Heart right ventricle (tissue), 16 donors: ENCODE results near the gene ZSWIM3. TPM values are rescaled to one million over a fixed set of nuclear protein-coding genes. Genes with fewer than 3 reads are reported as not detected.

Experiments
- ATAC-seq, 8 donors: fragments of 200-7000 bp; cut with Tn5 transposase; one replicate each; pipeline ENCODE4 v1.9.1; 2020; ENCODE audit warnings: mild to moderate bottlenecking in 8 of 8, moderate library complexity in 8 of 8, moderate number of reproducible peaks in 1 of 8
- DNase-seq, 2 donors: peaks; one replicate each; pipeline ENCODE4 v3.0.0-alpha.2; 2020
- H3K27ac ChIP-seq, 10 donors: fragments of 200-600 bp; sonication (generic) in 2 of 10; one replicate each; pipeline versions ENCODE4 v1.5.0 to v1.8.0; 2020 to 2022; ENCODE audit warnings: mild to moderate bottlenecking in 3 of 10
- H3K27me3 ChIP-seq, 7 donors: fragments of 200-600 bp; one replicate each; pipeline ENCODE4 v1.8.0; 2021 to 2022; ENCODE audit warnings: mild to moderate bottlenecking in 2 of 7
- H3K36me3 ChIP-seq, 9 donors: fragments of 200-600 bp; sonication (generic) in 1 of 9; one replicate each; pipeline versions ENCODE4 v1.5.0 to v1.8.0; 2020 to 2022; ENCODE audit warnings: mild to moderate bottlenecking in 2 of 9
- H3K4me1 ChIP-seq, 9 donors: fragments of 200-600 bp; sonication (generic) in 1 of 9; one replicate each; pipeline versions ENCODE4 v1.5.0 to v1.8.0; 2020 to 2022; ENCODE audit warnings: mild to moderate bottlenecking in 4 of 9
- H3K4me3 ChIP-seq, 10 donors: fragments of 200-600 bp; sonication (generic) in 2 of 10; one replicate each; pipeline versions ENCODE4 v1.5.0 to v1.8.0; 2020 to 2022; ENCODE audit warnings: mild to moderate bottlenecking in 7 of 10, moderate library complexity in 2 of 10
- H3K9me3 ChIP-seq, 11 donors: fragments of 200-600 bp in 10 of 11; sonication (generic) in 2 of 11; one replicate each; pipeline versions ENCODE4 v1.5.0 to v1.8.0; 2013 to 2022; ENCODE audit warnings: mild to moderate bottlenecking in 2 of 11, control low read depth in 1 of 11, moderate library complexity in 1 of 11
- WGBS, 2 donors: extraction: QIAGEN DNeasy Blood & Tissue Kit; methylation state at CpG; one replicate each; pipeline ENCODE4 v1.1.7; 2013; ENCODE audit warnings: inconsistent platforms in 1 of 2; 5-methylcytosine and 5-hydroxymethylcytosine counted together
- intact Hi-C, 10 donors: fragments of 100-400 bp; cut with DNase I; formaldehyde crosslinking; loops; one replicate each; pipeline versions ENCODE4 v1.11.1 to v1.14.2; 2022
- polyA plus RNA-seq, 2 donors: library from polyadenylated mRNA; stranded (reverse); fragments of 200-250 nt; gene quantifications; one replicate each; pipeline ENCODE4 v1.2.3, GENCODE V29; 2013
- total RNA-seq, 10 donors: library from RNA; stranded (reverse); fragmentation: NEBNext Ultra II Directional in 3 of 10; extraction: Animal tissue kit (Norgen Biotek cat#: 25700) in 3 of 10; gene quantifications; one replicate each; pipeline versions ENCODE4 v1.2.1 to v1.2.4, GENCODE V29; 2021 to 2023
- TF ChIP-seq, protein P1 (sequence below), 9 donors: fragments of 200-600 bp; sonication (generic) in 2 of 9; IDR thresholded peaks; one replicate each; pipeline versions ENCODE4 v1.5.0 to v1.8.0; 2021 to 2022; ENCODE audit warnings: antibody characterized with exemption in 9 of 9, mild to moderate bottlenecking in 5 of 9, moderate library complexity in 1 of 9
- donor health status: Arrhythmogenic right ventricular cardiomyopathy.
- donor health status: ischemic (EF 13 %, LVEDD 7.1; RV severe dilation, severe dysfunction).
- donor health status: healthy with polysubstance abuse.
- donor health status: DM: no; HTN: yes; CAD: no.
- donor health status: DM: no; HTN: no; CAD: no.
- donor health status: ischemic (EF 25% LVEDD 6.9; RV normal size, moderate dysfunction).
- donor health status: ischemic (EF 25% LVEDD 5.7; RV mildly dilated, moderate dysfunction).
- donor health status: healthy.
- donor health status: DM: yes; HTN: yes; CAD: no.
- donor health status: Ischemic cardiomyopathy.
- donor health status: ischemic (EF 35%, LVEDD 5.7; RV mildly dilated, moderate dysfunction).
- donor health status: nonischemic (EF 11% LVEDD 7.7; RV severe dilation, severe dysfunction).
- donor health status: DM: yes; HTN: yes; CAD: no.
- donor health status: PGD.
- donor health status: ischemic (EF 29% LVEDD 5.4; RV normal size, mild dysfunction).
- donor health status: nonischemic (EF 23%, LVEDD 6.1; RV moderate dilation, normal function).

The ZSWIM3 gene
- total and polyA plus RNA-seq, 12 donors, result 1.4 to 2.5 (median 1.9) TPM

DNA sequence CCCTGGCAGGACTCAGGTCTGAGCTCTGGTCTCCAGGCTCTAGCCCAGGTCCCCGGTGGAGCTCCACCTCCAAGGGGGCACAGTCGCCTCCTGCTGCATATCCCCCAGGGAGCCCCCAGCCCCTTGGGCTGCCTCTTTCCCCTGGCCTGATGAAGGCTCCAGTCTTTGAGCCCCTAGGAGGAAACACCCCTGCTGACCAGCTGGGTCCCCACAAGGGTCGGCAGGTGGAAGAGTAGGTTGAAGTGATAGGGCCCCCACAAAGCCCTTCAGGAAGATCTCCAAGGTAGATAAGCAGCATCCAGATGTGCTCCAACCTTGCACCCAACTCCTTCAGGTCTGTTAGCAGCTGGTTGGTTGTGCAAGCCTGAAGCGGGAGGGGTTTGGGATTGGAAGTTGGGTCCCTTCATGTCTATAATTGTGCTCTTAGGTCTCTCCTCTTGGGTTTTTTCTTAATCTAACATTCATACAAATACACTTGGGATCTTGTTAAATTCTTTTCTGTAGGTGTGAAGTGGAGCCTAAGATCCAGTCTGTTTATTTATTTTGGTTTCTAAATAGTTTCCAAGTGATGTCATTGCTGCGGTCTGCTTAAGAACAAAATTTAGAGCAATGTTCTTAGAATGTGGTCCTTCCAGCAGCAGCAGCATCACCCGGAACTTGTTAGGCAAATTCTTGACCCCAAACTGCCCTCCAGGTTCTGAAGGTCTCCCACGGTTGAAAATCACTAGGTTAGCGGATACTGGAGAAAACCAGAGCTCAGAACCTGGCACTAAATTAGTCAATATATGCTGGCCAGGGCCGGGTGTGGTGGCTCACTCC is 39.8 kb upstream of the ZSWIM3 start:
- Histone ChIP-seq H3K4me1 (peaks cover 2 to 20% (median 7%) of the 10 kb centered on the region in 9 donors), H3K4me3 (no peak overlapping the region), H3K27me3 (peaks cover 2 to 30% (median 18%) of the 10 kb centered on the region in 7 donors), H3K27ac (peak overlapping the region in 2 of 10 donors; percentile 3 to 25), H3K36me3 (peaks cover 0 to 7% (median 0%) of the 10 kb centered on the region in 9 donors), H3K9me3 (no peaks in the 10 kb centered on the region)
- TF ChIP-seq, protein P1, sequence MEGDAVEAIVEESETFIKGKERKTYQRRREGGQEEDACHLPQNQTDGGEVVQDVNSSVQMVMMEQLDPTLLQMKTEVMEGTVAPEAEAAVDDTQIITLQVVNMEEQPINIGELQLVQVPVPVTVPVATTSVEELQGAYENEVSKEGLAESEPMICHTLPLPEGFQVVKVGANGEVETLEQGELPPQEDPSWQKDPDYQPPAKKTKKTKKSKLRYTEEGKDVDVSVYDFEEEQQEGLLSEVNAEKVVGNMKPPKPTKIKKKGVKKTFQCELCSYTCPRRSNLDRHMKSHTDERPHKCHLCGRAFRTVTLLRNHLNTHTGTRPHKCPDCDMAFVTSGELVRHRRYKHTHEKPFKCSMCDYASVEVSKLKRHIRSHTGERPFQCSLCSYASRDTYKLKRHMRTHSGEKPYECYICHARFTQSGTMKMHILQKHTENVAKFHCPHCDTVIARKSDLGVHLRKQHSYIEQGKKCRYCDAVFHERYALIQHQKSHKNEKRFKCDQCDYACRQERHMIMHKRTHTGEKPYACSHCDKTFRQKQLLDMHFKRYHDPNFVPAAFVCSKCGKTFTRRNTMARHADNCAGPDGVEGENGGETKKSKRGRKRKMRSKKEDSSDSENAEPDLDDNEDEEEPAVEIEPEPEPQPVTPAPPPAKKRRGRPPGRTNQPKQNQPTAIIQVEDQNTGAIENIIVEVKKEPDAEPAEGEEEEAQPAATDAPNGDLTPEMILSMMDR (IDR thresholded peaks at IDR 0.05), result no peak
- intact Hi-C loops, result no loop called here
- 58 to 66% methylated on average over 9 of the region's 9 CpGs for WGBS, 2 donors
- no peak for DNase-seq
- ATAC-seq, result peak in 1 of 8 donors; percentile 36

DNA sequence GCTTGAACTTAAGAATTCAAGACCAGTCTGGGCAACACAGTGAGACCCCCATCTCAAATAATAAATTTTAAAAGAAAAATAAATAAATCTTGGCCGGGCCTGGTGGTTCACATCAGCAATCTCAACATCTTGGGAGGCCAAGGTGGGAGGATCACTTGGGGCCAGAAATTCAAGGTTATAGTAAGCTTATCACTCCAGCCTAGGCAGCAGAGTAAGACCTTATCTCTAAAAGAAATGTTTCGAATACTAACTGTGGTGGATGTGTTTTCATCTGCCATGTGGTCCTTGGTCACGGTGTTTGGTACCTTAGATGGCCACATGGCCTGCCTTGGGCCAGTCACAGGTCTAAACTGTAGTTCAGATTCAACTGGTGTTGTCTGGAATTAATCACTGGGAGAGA is 39.2 kb upstream of the ZSWIM3 start:
- intact Hi-C loops, result no loop called here
- Histone ChIP-seq H3K4me3 (no peak overlapping the region), H3K27me3 (peaks cover 3 to 37% (median 24%) of the 10 kb centered on the region in 7 donors), H3K27ac (peak overlapping the region in 1 of 10 donors; percentile 3), H3K36me3 (peaks cover 0 to 7% (median 0%) of the 10 kb centered on the region in 9 donors), H3K9me3 (no peaks in the 10 kb centered on the region), H3K4me1 (peaks cover 4 to 20% (median 9%) of the 10 kb centered on the region in 9 donors)
- DNase-seq (no peak), ATAC-seq (no peak)
- TF ChIP-seq, protein P1 (IDR thresholded peaks at IDR 0.05), result no peak
- 69 to 73% methylated on average over 3 of the region's 3 CpGs for WGBS, 2 donors

DNA sequence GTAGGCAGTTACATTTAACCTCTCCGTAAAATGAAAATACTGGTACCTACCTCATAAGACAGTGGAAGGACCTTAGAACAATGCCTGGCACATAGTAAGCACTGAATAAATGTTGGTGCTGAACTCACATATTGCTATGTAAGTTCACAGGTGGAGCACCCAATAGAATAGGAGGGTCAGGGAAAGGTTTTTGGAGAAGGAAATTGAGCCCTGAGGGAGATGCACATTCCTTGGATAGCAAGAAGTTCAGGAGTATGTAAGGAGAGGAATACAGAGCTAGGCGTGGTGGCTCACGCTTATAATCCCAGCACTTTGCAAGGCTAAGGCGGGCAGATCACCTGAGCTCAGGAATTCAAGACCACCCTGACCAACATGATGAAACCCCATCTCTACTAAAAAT is 37.9 kb upstream of the ZSWIM3 start:
- peaks cover 0 to 7% (median 0%) of the 10 kb centered on the region in 9 donors for H3K36me3 ChIP-seq
- DNase-seq (no peak), ATAC-seq (no peak)
- TF ChIP-seq, protein P1 (IDR thresholded peaks at IDR 0.05), result no peak
- peaks cover 4 to 30% (median 16%) of the 10 kb centered on the region in 9 donors for H3K4me1 ChIP-seq
- no peaks in the 10 kb centered on the region for H3K9me3 ChIP-seq
- no peak overlapping the region for H3K27ac ChIP-seq
- intact Hi-C loops, result no loop called here
- WGBS, 2 donors, result 96 to 98% methylated on average over 4 of the region's 4 CpGs
- H3K27me3 ChIP-seq, result peaks cover 3 to 49% (median 35%) of the 10 kb centered on the region in 7 donors
- H3K4me3 ChIP-seq, result no peak overlapping the region

DNA sequence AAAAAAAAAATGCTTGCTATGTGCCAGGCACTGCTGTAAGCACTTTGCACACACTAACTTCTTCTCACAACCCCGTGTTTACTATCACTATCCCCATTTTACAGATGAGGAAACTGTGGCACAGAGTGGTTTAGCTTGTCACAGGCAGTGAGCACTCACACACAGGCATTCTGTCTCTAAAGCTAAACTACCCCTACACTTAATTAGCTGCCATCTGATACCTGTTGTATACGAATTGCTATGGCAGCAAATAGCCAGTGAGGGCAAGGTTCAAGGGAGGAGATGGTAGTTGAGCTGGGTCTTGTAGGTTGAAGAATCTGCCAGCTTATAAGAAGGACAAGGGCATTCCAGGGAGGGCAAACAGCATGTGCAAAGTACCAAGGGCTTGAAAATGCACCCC is 35.5 kb upstream of the ZSWIM3 start:
- Histone ChIP-seq H3K27me3 (peaks cover 3 to 53% (median 35%) of the 10 kb centered on the region in 7 donors), H3K4me3 (no peak overlapping the region), H3K9me3 (no peaks in the 10 kb centered on the region), H3K27ac (no peak overlapping the region), H3K4me1 (peaks cover 4 to 42% (median 26%) of the 10 kb centered on the region in 9 donors), H3K36me3 (no peaks in the 10 kb centered on the region)
- ATAC-seq, result no peak
- TF ChIP-seq, protein P1 (IDR thresholded peaks at IDR 0.05), result no peak
- intact Hi-C loops, result loop anchor here in 5 of 10 donors (5.0 to 10.0 kb wide), 3 partner anchors 113 to 143 kb away; partner anchors contain the start of gene PCIF1 (in 1 of the 5)
- no peak for DNase-seq
- 79 to 80% methylated on average over 2 of the region's 2 CpGs for WGBS, 2 donors
